ENCODE results near the gene CREBBP. TPM values are rescaled to one million over a fixed set of nuclear protein-coding genes. Genes with fewer than 3 reads are reported as not detected.

The CREBBP gene
- total and polyA plus RNA-seq, 10 donors, result 5.8 to 153 (median 99.9) TPM

DNA sequence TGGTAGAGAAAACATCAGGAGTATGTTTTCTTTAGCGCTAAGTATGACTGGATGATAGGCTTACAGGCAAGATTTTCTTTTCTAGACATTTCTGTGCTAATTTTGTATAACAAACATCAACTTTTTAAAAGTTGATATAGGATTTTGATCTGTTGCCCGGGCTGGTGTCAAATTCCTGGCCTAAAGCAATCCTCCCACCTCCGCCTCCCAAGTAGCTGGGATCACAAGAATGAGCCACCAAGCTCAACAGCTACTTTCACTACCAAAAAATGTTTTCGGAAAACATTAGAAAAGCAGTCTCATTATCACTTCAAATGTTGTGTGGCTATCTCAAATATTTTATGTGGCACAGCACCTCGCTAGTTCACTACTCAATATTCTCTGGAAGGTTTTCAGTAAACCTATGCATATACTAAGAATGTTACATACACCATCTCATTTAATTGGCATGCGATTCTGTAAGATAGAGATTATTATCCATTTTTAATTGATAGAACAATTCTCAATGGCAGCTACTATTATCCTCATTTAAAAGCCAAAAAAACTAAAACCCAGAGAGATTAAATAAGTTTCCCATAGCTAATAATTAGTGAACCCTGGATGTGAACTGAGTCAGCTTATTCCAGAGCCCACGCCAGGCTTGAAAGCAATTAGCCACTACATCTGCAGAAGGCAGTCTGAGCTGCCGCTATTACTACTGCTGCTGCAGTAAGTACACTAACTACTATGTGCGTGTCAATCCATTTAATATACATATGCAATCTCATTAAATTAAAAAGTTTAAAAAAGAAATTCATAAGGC lies 41.7 kb downstream of the CREBBP start:
- no peak for DNase-seq
- Histone ChIP-seq H3K4me1 (peaks cover 12 to 87% (median 46%) of the 10 kb centered on the region in 6 donors), H3K4me3 (no peak overlapping the region), H3K36me3 (peaks cover 0 to 46% (median 0%) of the 10 kb centered on the region in 6 donors), H3K9me3 (peaks cover 0 to under 1% (median 0%) of the 10 kb centered on the region in 8 donors), H3K27ac (no peak overlapping the region), H3K27me3 (replicated peaks in 1 of 7) (no peaks in the 10 kb centered on the region)
- intact Hi-C loops (cut with DNase I; ENCODE audit: low total_unique reads), result no loop called here
- WGBS, 5 donors, result 82 to 93% (median 88%) methylated on average over 9 of the region's 9 CpGs
- TF ChIP-seq POLR2AphosphoS5 (IDR thresholded peaks at IDR 0.05) (no peak), POLR2A (IDR thresholded peaks at IDR 0.05) (no peak)
- TF ChIP-seq, protein P1, sequence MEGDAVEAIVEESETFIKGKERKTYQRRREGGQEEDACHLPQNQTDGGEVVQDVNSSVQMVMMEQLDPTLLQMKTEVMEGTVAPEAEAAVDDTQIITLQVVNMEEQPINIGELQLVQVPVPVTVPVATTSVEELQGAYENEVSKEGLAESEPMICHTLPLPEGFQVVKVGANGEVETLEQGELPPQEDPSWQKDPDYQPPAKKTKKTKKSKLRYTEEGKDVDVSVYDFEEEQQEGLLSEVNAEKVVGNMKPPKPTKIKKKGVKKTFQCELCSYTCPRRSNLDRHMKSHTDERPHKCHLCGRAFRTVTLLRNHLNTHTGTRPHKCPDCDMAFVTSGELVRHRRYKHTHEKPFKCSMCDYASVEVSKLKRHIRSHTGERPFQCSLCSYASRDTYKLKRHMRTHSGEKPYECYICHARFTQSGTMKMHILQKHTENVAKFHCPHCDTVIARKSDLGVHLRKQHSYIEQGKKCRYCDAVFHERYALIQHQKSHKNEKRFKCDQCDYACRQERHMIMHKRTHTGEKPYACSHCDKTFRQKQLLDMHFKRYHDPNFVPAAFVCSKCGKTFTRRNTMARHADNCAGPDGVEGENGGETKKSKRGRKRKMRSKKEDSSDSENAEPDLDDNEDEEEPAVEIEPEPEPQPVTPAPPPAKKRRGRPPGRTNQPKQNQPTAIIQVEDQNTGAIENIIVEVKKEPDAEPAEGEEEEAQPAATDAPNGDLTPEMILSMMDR (IDR thresholded peaks at IDR 0.05 in 8 of 11, conservative IDR thresholded peaks at IDR 0.05 in 3 of 11), result no peak

DNA sequence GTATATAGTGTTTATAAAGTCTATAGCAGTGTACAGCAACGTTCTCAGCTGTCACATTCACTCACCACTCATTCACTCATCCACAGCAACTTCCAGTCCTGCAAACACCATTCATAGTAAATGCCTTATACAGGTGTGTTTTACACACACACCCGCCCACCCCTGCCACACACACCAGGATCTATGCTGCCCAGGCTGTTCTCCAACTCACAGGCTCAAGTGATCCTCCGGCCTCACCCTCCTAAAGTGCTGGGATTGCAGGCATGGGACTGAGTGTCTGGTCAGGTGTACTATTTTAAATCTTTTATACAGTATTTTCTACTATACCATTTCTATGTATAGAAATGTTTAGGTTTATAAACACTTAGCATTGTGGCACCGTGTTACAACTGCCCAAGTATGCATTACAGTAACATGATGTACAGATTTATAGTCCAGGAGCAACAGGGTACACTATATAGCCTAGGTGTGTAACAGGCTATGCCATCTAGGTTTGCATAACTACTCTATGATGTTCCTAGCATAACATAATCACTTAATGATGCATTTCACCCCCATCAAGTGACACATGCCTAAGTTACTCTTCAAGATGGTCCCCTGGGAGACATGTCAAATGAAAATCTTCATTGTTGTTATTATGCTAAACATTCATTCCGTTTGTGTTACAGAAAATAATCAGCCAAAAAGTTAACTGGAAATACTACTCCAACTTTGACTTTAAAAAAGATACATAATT lies 42.5 kb downstream of the CREBBP start:
- intact Hi-C loops (cut with DNase I; ENCODE audit: low total_unique reads), result no loop called here
- no peaks in the 10 kb centered on the region for H3K27me3 ChIP-seq (replicated peaks in 1 of 7)
- H3K36me3 ChIP-seq, result peaks cover 0 to 49% (median 0%) of the 10 kb centered on the region in 6 donors
- WGBS, 5 donors, result 75 to 92% (median 87%) methylated on average over 5 of the region's 5 CpGs
- H3K4me3 ChIP-seq, result no peak overlapping the region
- TF ChIP-seq POLR2A (IDR thresholded peaks at IDR 0.05) (no peak), POLR2AphosphoS5 (IDR thresholded peaks at IDR 0.05) (no peak)
- TF ChIP-seq, protein P1 (IDR thresholded peaks at IDR 0.05 in 8 of 11, conservative IDR thresholded peaks at IDR 0.05 in 3 of 11), result no peak
- H3K9me3 ChIP-seq, result peaks cover 0 to 8% (median 4%) of the 10 kb centered on the region in 8 donors
- H3K27ac ChIP-seq, result no peak overlapping the region
- peaks cover 12 to 80% (median 41%) of the 10 kb centered on the region in 6 donors for H3K4me1 ChIP-seq
- DNase-seq, result no peak

DNA sequence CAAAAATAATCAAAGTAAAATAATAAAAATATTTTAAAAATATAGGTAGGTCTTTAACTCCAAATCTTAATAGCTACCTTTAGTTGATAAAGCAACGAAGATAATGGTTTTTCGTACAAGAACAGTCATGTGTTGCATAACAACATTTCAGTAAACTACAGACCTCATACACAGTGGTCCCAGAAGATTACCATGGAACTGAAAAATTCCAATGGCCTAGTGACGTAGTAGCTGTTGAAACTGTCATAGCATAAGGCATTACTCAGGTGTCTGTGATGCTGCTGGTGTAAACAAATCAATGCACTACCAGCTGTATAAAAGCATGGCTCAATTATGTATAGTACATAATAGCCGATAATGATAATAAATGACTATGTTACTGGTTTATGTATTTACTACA lies 43.9 kb downstream of the CREBBP start:
- 89 to 98% (median 94%) methylated on average over 4 of the region's 4 CpGs for WGBS, 5 donors
- Histone ChIP-seq H3K27me3 (replicated peaks in 1 of 7) (no peaks in the 10 kb centered on the region), H3K36me3 (peaks cover 0 to 58% (median 0%) of the 10 kb centered on the region in 6 donors), H3K4me3 (no peak overlapping the region), H3K4me1 (peaks cover 6 to 69% (median 27%) of the 10 kb centered on the region in 6 donors), H3K9me3 (peaks cover 3 to 22% (median 16%) of the 10 kb centered on the region in 8 donors), H3K27ac (no peak overlapping the region)
- DNase-seq, result no peak
- intact Hi-C loops (cut with DNase I; ENCODE audit: low total_unique reads), result no loop called here
- TF ChIP-seq, protein P1 (IDR thresholded peaks at IDR 0.05 in 8 of 11, conservative IDR thresholded peaks at IDR 0.05 in 3 of 11), result no peak
- TF ChIP-seq POLR2AphosphoS5 (IDR thresholded peaks at IDR 0.05) (no peak), POLR2A (IDR thresholded peaks at IDR 0.05) (no peak)
